ENCODE results near the gene IL31.

Gene IL31

DNA sequence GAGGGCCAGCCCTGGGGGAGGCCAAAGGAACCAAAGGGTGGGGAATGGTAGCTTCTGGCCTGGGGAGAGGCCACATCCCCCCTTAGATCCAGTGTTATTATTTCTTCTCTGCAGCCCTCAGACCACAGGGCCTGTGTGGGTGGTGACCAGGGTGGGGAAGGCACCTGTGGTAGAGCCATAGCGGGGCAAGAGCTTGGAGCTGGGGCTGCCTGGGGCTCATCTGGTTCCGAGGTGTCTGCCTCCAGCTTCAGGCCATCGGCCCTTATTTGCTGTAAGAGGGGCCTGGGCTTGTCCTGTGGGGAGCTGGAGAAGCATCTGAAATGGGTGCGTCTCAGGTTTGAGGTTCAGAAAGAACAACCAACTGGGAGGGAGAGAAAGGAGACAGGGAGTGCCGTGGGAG lies 27.4 kb upstream of the IL31 start:
- no peak for DNase-seq (ENCODE audit: low read depth, low spot score)
- TF ChIP-seq, protein P1, sequence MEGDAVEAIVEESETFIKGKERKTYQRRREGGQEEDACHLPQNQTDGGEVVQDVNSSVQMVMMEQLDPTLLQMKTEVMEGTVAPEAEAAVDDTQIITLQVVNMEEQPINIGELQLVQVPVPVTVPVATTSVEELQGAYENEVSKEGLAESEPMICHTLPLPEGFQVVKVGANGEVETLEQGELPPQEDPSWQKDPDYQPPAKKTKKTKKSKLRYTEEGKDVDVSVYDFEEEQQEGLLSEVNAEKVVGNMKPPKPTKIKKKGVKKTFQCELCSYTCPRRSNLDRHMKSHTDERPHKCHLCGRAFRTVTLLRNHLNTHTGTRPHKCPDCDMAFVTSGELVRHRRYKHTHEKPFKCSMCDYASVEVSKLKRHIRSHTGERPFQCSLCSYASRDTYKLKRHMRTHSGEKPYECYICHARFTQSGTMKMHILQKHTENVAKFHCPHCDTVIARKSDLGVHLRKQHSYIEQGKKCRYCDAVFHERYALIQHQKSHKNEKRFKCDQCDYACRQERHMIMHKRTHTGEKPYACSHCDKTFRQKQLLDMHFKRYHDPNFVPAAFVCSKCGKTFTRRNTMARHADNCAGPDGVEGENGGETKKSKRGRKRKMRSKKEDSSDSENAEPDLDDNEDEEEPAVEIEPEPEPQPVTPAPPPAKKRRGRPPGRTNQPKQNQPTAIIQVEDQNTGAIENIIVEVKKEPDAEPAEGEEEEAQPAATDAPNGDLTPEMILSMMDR (IDR thresholded peaks at IDR 0.05; ENCODE audit: low read depth, low read length) = no peak
- H3K4me3 ChIP-seq (ENCODE audit: low read depth, low read length) = no peak overlapping the region
- in situ Hi-C loops (cut with HindIII; ENCODE audit: low sequenced_read_pairs) = no loop called here

DNA sequence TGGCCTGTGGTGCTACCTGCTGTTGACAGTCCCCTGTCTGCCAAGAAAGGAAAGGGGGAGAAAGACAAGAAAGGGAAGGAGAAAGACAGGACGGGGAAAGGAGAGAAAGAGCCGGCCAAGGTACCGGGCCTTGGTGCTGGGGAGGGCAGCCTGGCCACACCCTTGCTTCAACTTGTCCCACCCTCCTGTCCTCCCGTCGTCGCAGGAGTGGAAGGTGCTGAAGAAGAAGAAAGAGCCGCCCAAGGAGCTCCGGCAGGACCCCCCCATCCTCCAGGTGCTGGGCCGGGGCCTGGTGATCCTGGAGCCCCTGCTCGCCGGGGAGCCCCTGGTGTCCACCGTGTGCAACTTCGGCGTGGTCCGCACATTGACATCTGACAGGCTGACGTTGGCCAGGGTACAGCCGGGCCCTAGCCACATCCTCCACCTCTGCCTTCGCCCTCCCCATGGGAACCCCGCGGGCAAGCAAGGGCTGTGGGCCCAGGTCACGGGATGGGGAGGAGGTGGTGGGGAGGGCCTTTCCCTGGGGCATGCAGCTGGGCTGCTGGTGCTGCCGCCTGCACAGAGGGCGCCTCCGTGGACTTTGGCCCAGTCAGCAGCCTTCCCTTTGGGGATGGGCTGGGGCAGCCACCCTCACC lies 26.6 kb upstream of the IL31 start:
- in situ Hi-C loops (cut with HindIII; ENCODE audit: low sequenced_read_pairs) = no loop called here
- DNase-seq (ENCODE audit: low read depth, low spot score) = no peak
- H3K4me3 ChIP-seq (ENCODE audit: low read depth, low read length) = no peak overlapping the region
- TF ChIP-seq, protein P1 (IDR thresholded peaks at IDR 0.05; ENCODE audit: low read depth, low read length) = no peak

DNA sequence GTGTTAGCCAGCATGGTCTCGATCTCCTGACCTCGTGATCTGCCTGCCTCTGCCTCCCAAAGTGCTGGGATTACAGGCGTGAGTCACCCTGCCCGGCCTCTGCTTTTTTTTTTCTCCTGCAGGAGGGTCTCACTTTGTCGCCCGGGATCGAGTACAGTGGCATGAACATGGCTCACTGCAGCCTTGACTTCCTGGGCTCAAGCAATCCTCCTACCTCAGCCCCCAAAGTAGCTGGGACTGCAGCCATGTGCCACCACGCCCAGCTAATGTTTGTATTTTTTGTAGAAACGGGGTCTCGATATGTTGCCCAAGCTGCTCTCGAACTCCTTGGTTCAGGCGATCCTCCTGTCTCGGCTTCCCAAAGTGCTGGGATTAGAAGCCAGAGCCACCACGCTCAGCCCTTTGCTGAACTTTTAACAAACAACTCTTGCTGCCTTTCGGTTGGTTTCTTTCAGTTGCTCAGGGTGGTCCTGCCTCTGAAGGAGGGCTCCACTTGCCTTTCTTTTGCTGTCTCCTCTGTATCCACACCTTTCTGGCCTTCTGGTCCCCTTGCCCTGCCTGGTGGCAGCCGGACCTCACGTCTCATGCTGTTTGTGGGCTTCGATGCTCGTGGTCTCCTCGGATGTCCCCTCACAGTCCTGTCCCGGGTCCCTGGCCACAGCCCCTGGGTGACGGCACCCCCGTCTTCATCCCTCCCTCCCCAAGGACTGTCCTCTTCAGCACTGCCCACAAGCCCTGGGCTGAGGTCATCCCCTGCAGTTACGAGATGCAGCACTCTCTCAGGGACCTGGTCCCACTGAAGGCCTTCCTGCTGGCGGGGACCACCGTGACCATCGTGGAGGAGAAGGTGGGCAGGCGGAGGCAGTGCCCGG lies 25.7 kb upstream of the IL31 start:
- no peak for DNase-seq (ENCODE audit: low read depth, low spot score)

DNA sequence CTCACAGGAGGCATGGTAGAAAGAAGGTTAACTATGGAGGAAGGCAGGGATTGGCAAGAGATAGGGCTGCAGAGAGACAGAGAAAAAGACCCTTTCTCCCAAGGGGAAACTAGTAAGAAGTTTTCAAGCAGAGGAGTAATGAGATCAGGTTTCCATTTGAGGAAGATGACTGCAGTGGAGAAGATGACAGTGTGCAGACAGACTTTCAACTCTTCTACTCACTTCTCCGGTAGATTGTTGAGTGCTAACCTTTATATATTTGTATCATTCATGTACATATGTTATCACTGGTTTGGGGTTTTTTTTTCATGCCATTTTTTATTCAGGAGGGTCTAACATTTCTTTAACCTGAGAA lies 23.6 kb upstream of the IL31 start:
- DNase-seq (ENCODE audit: low read depth, low spot score) = no peak
- TF ChIP-seq, protein P1 (IDR thresholded peaks at IDR 0.05; ENCODE audit: low read depth, low read length) = no peak
- in situ Hi-C loops (cut with HindIII; ENCODE audit: low sequenced_read_pairs) = no loop called here
- no peak overlapping the region for H3K4me3 ChIP-seq (ENCODE audit: low read depth, low read length)

More for the DNA sequence above, 25.7 kb upstream of the IL31 start:
- in situ Hi-C loops (cut with HindIII; ENCODE audit: low sequenced_read_pairs) = no loop called here
- TF ChIP-seq, protein P1 (IDR thresholded peaks at IDR 0.05; ENCODE audit: low read depth, low read length) = no peak
- no peak overlapping the region for H3K4me3 ChIP-seq (ENCODE audit: low read depth, low read length)

DNA sequence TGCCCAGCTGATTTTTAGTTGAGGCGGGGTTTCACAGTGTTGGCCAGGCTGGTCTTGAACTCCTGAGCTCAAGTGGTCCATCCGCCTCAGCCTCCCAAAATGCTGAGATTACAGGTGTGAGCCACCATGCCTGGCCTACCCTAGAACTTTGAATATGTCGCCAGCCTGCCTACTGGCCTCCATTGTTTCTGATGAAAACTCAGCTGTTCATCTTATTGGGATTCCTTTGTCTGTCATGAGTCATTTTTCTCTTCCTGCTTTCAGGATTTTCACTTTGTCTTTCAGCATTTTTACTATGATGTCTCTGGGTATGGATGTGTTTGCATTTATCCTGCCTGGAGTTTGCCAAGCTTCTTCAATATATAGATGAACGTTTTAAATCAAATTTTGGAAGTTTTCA lies 21.4 kb upstream of the IL31 start:
- TF ChIP-seq, protein P1 (IDR thresholded peaks at IDR 0.05; ENCODE audit: low read depth, low read length) = no peak
- in situ Hi-C loops (cut with HindIII; ENCODE audit: low sequenced_read_pairs) = no loop called here
- DNase-seq (ENCODE audit: low read depth, low spot score) = no peak
- no peak overlapping the region for H3K4me3 ChIP-seq (ENCODE audit: low read depth, low read length)

DNA sequence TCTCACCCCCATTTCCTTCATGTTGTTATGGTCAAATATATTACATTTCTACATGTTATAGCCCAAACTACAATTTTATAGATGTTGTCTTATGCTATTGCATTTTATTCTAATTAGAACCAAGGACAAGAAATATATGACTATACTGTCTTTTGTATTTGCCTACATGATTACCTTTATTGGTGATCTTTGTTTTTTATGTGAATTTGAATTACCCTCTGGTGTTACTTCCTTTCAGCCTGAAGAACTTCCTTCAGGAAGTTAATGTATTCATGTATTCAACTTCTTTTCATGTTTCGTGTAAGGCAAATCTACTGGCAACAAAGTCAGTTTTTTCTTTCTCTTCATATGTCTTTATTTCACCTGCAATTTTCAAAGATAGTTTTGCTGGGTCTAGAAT lies 20.8 kb upstream of the IL31 start:
- no peak for DNase-seq (ENCODE audit: low read depth, low spot score)
- H3K4me3 ChIP-seq (ENCODE audit: low read depth, low read length) = no peak overlapping the region
- in situ Hi-C loops (cut with HindIII; ENCODE audit: low sequenced_read_pairs) = no loop called here
- TF ChIP-seq, protein P1 (IDR thresholded peaks at IDR 0.05; ENCODE audit: low read depth, low read length) = no peak
